Muscle of leg (tissue), 11 donors: Measurements from ENCODE around the gene PTGER4. TPM values are rescaled to one million over a fixed set of nuclear protein-coding genes. Genes with fewer than 3 reads are reported as not detected.
A peak's percentile ranks its signal among the peaks of the same experiment; 100 is the strongest.
"Not testable (repeated sequence)": the region's sequence is repeated elsewhere in the genome, so short reads cannot be mapped to it uniquely, and the experiment has no call there.

Source experiments
- DNase-seq: peaks from one replicate; pipeline ENCODE4 v3.0.0; 2013
- H3K27ac ChIP-seq: one replicate; pipeline ENCODE4 v1.5.1; 2013; ENCODE audit warnings: mild to moderate bottlenecking, low read length, control low read depth
- H3K27me3 ChIP-seq: one replicate; pipeline ENCODE4 v1.6.1; 2013; ENCODE audit warnings: low read length; ENCODE audit not compliant: control insufficient read depth, insufficient read depth
- H3K36me3 ChIP-seq: one replicate; pipeline ENCODE4 v1.6.1; 2013; ENCODE audit warnings: low read length; ENCODE audit not compliant: control insufficient read depth, insufficient read depth
- H3K4me1 ChIP-seq: one replicate; pipeline ENCODE4 v1.6.1; 2013; ENCODE audit warnings: low read length; ENCODE audit not compliant: control insufficient read depth, insufficient read depth
- H3K4me3 ChIP-seq: one replicate; pipeline ENCODE4 v1.5.1; 2013; ENCODE audit warnings: low read length, control low read depth
- H3K9me3 ChIP-seq: replicated peaks from 2 replicates; pipeline ENCODE4 v1.6.1; 2013; ENCODE audit warnings: low read depth, low read length; ENCODE audit not compliant: control insufficient read depth
- WGBS: methylation state at CpG from one replicate; pipeline ENCODE4 v1.1.5; 2013; ENCODE audit warnings: missing lambda C conversion rate; ENCODE audit not compliant: insufficient coverage; 5-methylcytosine and 5-hydroxymethylcytosine counted together
- polyA plus RNA-seq, 8 donors: library from polyadenylated mRNA; unstranded; fragments of 120-200 nt; gene quantifications; one replicate each; pipeline versions ENCODE4 v1.2.1 to v1.2.3, GENCODE V29; 2013; ENCODE audit warnings: inconsistent platforms in 1 of 8, low replicate concordance in 1 of 8; ENCODE audit not compliant: insufficient read length in 8 of 8, insufficient read depth in 1 of 8
- total RNA-seq: library from RNA; stranded (reverse); fragments of 120-200 nt; gene quantifications from one replicate; pipeline ENCODE4 v1.2.4, GENCODE V29; 2013

Gene PTGER4
- total and polyA plus RNA-seq, 9 donors = 4.2 to 9.7 (median 7.6) TPM

- Histone ChIP-seq H3K27ac (peak overlapping the region; percentile 31), H3K4me3 (no peak overlapping the region), H3K27me3 (no peaks in the 10 kb centered on the region), H3K9me3 (no peaks in the 10 kb centered on the region), H3K36me3 (peaks cover 10% of the 10 kb centered on the region), H3K4me1 (peaks cover 2% of the 10 kb centered on the region)
- peak; percentile 62 for DNase-seq
Measured at GRCh38 chr5:40688996-40689395, 9.3 kb downstream of the PTGER4 start.

GRCh38 chr5:40689438-40689837 lies 9.7 kb downstream of the PTGER4 start:
- H3K4me1 ChIP-seq = peaks cover 2% of the 10 kb centered on the region
- peak overlapping the region; percentile 31 for H3K27ac ChIP-seq
- peaks cover 2% of the 10 kb centered on the region for H3K9me3 ChIP-seq
- peaks cover 13% of the 10 kb centered on the region for H3K36me3 ChIP-seq
- peak; percentile 95 for DNase-seq
- no CpG with 5 or more reads among the region's 3 CpGs for whole genome bisulfite sequencing
- no peaks in the 10 kb centered on the region for H3K27me3 ChIP-seq
- H3K4me3 ChIP-seq = no peak overlapping the region

GRCh38 chr5:40690267-40690666 lies 10.6 kb downstream of the PTGER4 start:
- no peaks in the 10 kb centered on the region for H3K27me3 ChIP-seq
- peaks cover 2% of the 10 kb centered on the region for H3K4me1 ChIP-seq
- WGBS = no CpG with 5 or more reads among the region's 3 CpGs
- H3K4me3 ChIP-seq = no peak overlapping the region
- H3K36me3 ChIP-seq = peaks cover 13% of the 10 kb centered on the region
- H3K27ac ChIP-seq = no peak overlapping the region
- H3K9me3 ChIP-seq = peaks cover 4% of the 10 kb centered on the region
- no peak for DNase-seq

- WGBS = 91% methylated on average over 8 of the region's 9 CpGs
- DNase-seq = no peak
- Histone ChIP-seq H3K4me3 (no peak overlapping the region), H3K27me3 (no peaks in the 10 kb centered on the region), H3K9me3 (peaks cover 4% of the 10 kb centered on the region), H3K4me1 (no peaks in the 10 kb centered on the region), H3K27ac (no peak overlapping the region), H3K36me3 (peaks cover 13% of the 10 kb centered on the region)
Measured at GRCh38 chr5:40691894-40692293, 12.2 kb downstream of the PTGER4 start.

GRCh38 chr5:40694433-40694832 lies 14.7 kb downstream of the PTGER4 start:
- DNase-seq = no peak
- Histone ChIP-seq H3K36me3 (peaks cover 13% of the 10 kb centered on the region), H3K4me3 (no peak overlapping the region), H3K9me3 (peaks cover 4% of the 10 kb centered on the region), H3K27me3 (no peaks in the 10 kb centered on the region), H3K27ac (no peak overlapping the region), H3K4me1 (no peaks in the 10 kb centered on the region)

GRCh38 chr5:40700116-40700782 lies 20.5 kb downstream of the PTGER4 start:
- Histone ChIP-seq H3K4me3 (no peak overlapping the region), H3K36me3 (peaks cover 2% of the 10 kb centered on the region), H3K27ac (no peak overlapping the region), H3K4me1 (no peaks in the 10 kb centered on the region), H3K9me3 (peaks cover 15% of the 10 kb centered on the region), H3K27me3 (no peaks in the 10 kb centered on the region)
- DNase-seq = no peak
- 84% methylated on average over 4 of the region's 5 CpGs for WGBS

GRCh38 chr5:40702027-40702426 lies 22.3 kb downstream of the PTGER4 start:
- DNase-seq, H3K36me3 ChIP-seq, H3K27ac ChIP-seq, H3K4me1 ChIP-seq, H3K27me3 ChIP-seq, H3K4me3 ChIP-seq: not testable (repeated sequence)
- peaks cover 19% of the 10 kb centered on the region for H3K9me3 ChIP-seq

- H3K4me1 ChIP-seq, H3K36me3 ChIP-seq, H3K27ac ChIP-seq, H3K27me3 ChIP-seq, H3K4me3 ChIP-seq, DNase-seq: not testable (repeated sequence)
- H3K9me3 ChIP-seq = peaks cover 16% of the 10 kb centered on the region
- WGBS = no CpG with 5 or more reads among the region's 1 CpG
Measured at GRCh38 chr5:40705484-40705883, 25.8 kb downstream of the PTGER4 start.

GRCh38 chr5:40710575-40710974 lies 30.9 kb downstream of the PTGER4 start:
- DNase-seq, H3K4me3 ChIP-seq, H3K36me3 ChIP-seq, H3K9me3 ChIP-seq, H3K27ac ChIP-seq, H3K27me3 ChIP-seq, H3K4me1 ChIP-seq: not testable (repeated sequence)

- Histone ChIP-seq H3K27ac (no peak overlapping the region), H3K27me3 (no peaks in the 10 kb centered on the region), H3K9me3 (no peaks in the 10 kb centered on the region), H3K36me3 (peaks cover 3% of the 10 kb centered on the region), H3K4me1 (no peaks in the 10 kb centered on the region), H3K4me3 (no peak overlapping the region)
- DNase-seq = no peak
Measured at GRCh38 chr5:40714001-40714400, 34.3 kb downstream of the PTGER4 start.

GRCh38 chr5:40716000-40716399 lies 36.3 kb downstream of the PTGER4 start:
- Histone ChIP-seq H3K4me1 (no peaks in the 10 kb centered on the region), H3K4me3 (no peak overlapping the region), H3K27ac (no peak overlapping the region), H3K36me3 (peaks cover 7% of the 10 kb centered on the region), H3K9me3 (no peaks in the 10 kb centered on the region), H3K27me3 (no peaks in the 10 kb centered on the region)
- no peak for DNase-seq
- WGBS = no CpG with 5 or more reads among the region's 2 CpGs
